DMS53 treated with DMSO at 0.1 percent for 48 hours (cell line): ENCODE measurements around the gene ENKD1.
A peak's percentile ranks its signal among the peaks of the same experiment; 100 is the strongest.

Experiments used
- DNase-seq: peaks from one replicate; lab custom pipeline; 2025; ENCODE audit not compliant: unreplicated experiment; lab: John Stamatoyannopoulos, UW

ENKD1 gene

GRCh38 chr16:67679935-67680897 lies 13.7 kb upstream of the ENKD1 start:
- DNase-seq, result no peak

- DNase-seq, result no peak
Measured at GRCh38 chr16:67678354-67679023, 11.9 kb upstream of the ENKD1 start.

GRCh38 chr16:67677712-67678111 lies 11.2 kb upstream of the ENKD1 start:
- no peak for DNase-seq

GRCh38 chr16:67676939-67677338 lies 10.4 kb upstream of the ENKD1 start:
- no peak for DNase-seq

GRCh38 chr16:67676516-67676915 lies 10.0 kb upstream of the ENKD1 start:
- no peak for DNase-seq

GRCh38 chr16:67675999-67676398 lies 9.4 kb upstream of the ENKD1 start:
- no peak for DNase-seq

GRCh38 chr16:67675579-67675935 lies 9.0 kb upstream of the ENKD1 start:
- DNase-seq, result no peak

GRCh38 chr16:67674851-67675578 lies 8.5 kb upstream of the ENKD1 start:
- DNase-seq, result no peak

- DNase-seq, result peak; percentile 21
Measured at GRCh38 chr16:67673712-67674580, 7.4 kb upstream of the ENKD1 start.

GRCh38 chr16:67672739-67673662 lies 6.5 kb upstream of the ENKD1 start:
- DNase-seq, result peak; percentile 12

GRCh38 chr16:67672306-67672705 lies 5.8 kb upstream of the ENKD1 start:
- DNase-seq, result no peak

GRCh38 chr16:67669499-67670101 lies 3.0 kb upstream of the ENKD1 start:
- no peak for DNase-seq

- DNase-seq, result no peak
Measured at GRCh38 chr16:67668495-67669157, 2.1 kb upstream of the ENKD1 start.

GRCh38 chr16:67667817-67668494 lies 1.4 kb upstream of the ENKD1 start:
- DNase-seq, result peak; percentile 87

- DNase-seq, result no peak
Measured at GRCh38 chr16:67667453-67667816, 885 bp upstream of the ENKD1 start.

GRCh38 chr16:67666032-67666551 lies 458 bp downstream of the ENKD1 start:
- DNase-seq, result no peak

GRCh38 chr16:67665598-67665997 lies 952 bp downstream of the ENKD1 start:
- no peak for DNase-seq

- no peak for DNase-seq
Measured at GRCh38 chr16:67664871-67665270, 1.7 kb downstream of the ENKD1 start.
